NT2/D1 (cell line): ENCODE data around the gene ABLIM2.

Experiments
- SUZ12 ChIP-seq: IDR thresholded peaks from 2 replicates; pipeline ENCODE4 v1.6.1; 2011; ENCODE audit not compliant: insufficient read length, insufficient read depth; ENCODE audit errors: extremely low read depth
- YY1 ChIP-seq: IDR thresholded peaks from 2 replicates; pipeline ENCODE4 v1.6.1; 2011; ENCODE audit not compliant: insufficient read length, insufficient read depth
- ZNF274 ChIP-seq: IDR thresholded peaks from 2 replicates; pipeline ENCODE4 v1.6.1; 2011; ENCODE audit warnings: mild to moderate bottlenecking, low read depth, low read length

DNA sequence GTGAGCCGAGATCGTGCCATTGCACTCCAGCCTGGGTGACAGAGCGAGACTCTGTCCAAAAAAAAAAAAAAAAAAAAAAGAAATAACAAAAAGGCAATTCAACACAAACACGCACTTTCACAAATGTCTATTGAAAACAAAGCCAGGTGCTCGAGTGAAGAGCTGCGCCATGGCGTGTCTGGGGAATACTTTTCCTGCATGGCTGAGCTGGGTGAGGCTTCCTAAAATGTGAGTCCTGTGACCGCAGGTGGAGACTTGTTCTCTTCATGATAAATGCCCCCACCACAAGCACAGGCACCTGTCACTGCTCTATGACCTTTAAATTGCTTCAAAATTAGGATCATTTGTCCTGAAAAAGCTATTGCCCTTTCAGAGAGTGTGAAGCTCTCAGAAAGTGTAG lies 4.0 kb upstream of the ABLIM2 start:
- TF ChIP-seq SUZ12 (no peak), YY1 (no peak), ZNF274 (no peak)
